WTC11 (cell line): ENCODE results near the gene PTPRN2. TPM values are rescaled to one million over a fixed set of nuclear protein-coding genes. Genes with fewer than 3 reads are reported as not detected.

Experiments used
- ATAC-seq: fragments of 200-7000 bp; cut with Tn5 transposase; 2 replicates; pipeline ENCODE4 v1.10.0; 2021; ENCODE audit warnings: mild to moderate bottlenecking, moderate library complexity
- CTCF ChIA-PET: fragments of 300-600 bp; sonication (Branson Sonifier 250); formaldehyde crosslinking; loops from one replicate; lab custom pipeline; 2021; ENCODE audit warnings: antibody characterized with exemption; lab: Charles Lee
- POLR2A ChIA-PET: fragments of 350-600 bp; sonication (Branson Sonifier 250); formaldehyde crosslinking; loops from one replicate; lab custom pipeline; 2021; ENCODE audit warnings: antibody characterized with exemption; lab: Charles Lee
- DNase-seq: peaks from one replicate; pipeline ENCODE4 v3.0.0; 2021; ENCODE audit warnings: low spot score
- H3K27ac Mint-ChIP-seq: 2 replicates; pipeline ENCODE4 v1.8.0; 2021; ENCODE audit warnings: mixed read lengths
- H3K27me3 Mint-ChIP-seq: 2 replicates; pipeline ENCODE4 v1.8.0; 2021; ENCODE audit warnings: low read depth, mild to moderate bottlenecking, moderate library complexity, mixed read lengths
- H3K36me3 Mint-ChIP-seq: 2 replicates; pipeline ENCODE4 v1.8.0; 2021; ENCODE audit warnings: mixed read lengths
- H3K4me1 Mint-ChIP-seq: 2 replicates; pipeline ENCODE4 v1.8.0; 2022; ENCODE audit warnings: mixed read lengths
- H3K4me3 Mint-ChIP-seq: 2 replicates; pipeline ENCODE4 v1.8.0; 2021; ENCODE audit warnings: mild to moderate bottlenecking, moderate library complexity, mixed read lengths
- H3K9me3 Mint-ChIP-seq: 2 replicates; pipeline ENCODE4 v1.8.0; 2021; ENCODE audit warnings: mixed read lengths
- CDX4 ChIP-seq: fragments of 250-450 bp; sonication (Bioruptor Pico); IDR thresholded peaks from 2 replicates; pipeline ENCODE4 v1.9.0; 2021; ENCODE audit warnings: moderate library complexity, mild to moderate bottlenecking, inconsistent platforms, borderline replicate concordance
- CREB1 ChIP-seq: sonication (generic); formaldehyde crosslinking; IDR thresholded peaks from 2 replicates; pipeline ENCODE4 v1.8.0; 2023; ENCODE audit warnings: mild to moderate bottlenecking, missing genetic modification reagents
- KAT7 ChIP-seq: sonication (generic); formaldehyde crosslinking; IDR thresholded peaks from 2 replicates; pipeline ENCODE4 v1.8.1; 2023; ENCODE audit warnings: missing genetic modification reagents, mild to moderate bottlenecking, borderline replicate concordance
- OVOL2 ChIP-seq: fragments of 250-450 bp; sonication (Bioruptor Pico); IDR thresholded peaks from 2 replicates; pipeline ENCODE4 v1.9.0; 2021; ENCODE audit warnings: mild to moderate bottlenecking, borderline replicate concordance
- SMAD4 ChIP-seq: sonication (generic); formaldehyde crosslinking; IDR thresholded peaks from 2 replicates; pipeline ENCODE4 v1.8.0; 2022; ENCODE audit warnings: mild to moderate bottlenecking, missing genetic modification reagents
- STAT6 ChIP-seq: sonication (generic); formaldehyde crosslinking; conservative IDR thresholded peaks from 2 replicates; pipeline ENCODE4 v1.8.1; 2023; ENCODE audit warnings: mild to moderate bottlenecking, low read depth, missing genetic modification reagents, moderate library complexity
- TEAD1 ChIP-seq: sonication (generic); formaldehyde crosslinking; IDR thresholded peaks from 2 replicates; pipeline ENCODE4 v1.8.0; 2022; ENCODE audit warnings: mild to moderate bottlenecking, missing genetic modification reagents
- ZBTB21 ChIP-seq: sonication (generic); formaldehyde crosslinking; IDR thresholded peaks from 2 replicates; pipeline ENCODE4 v1.8.1; 2023; ENCODE audit warnings: mild to moderate bottlenecking, missing genetic modification reagents, borderline replicate concordance
- ZNF121 ChIP-seq: sonication (generic); formaldehyde crosslinking; IDR thresholded peaks from 2 replicates; pipeline ENCODE4 v1.8.0; 2023; ENCODE audit warnings: missing genetic modification reagents
- ZNF219 ChIP-seq: sonication (generic); formaldehyde crosslinking; IDR thresholded peaks from 2 replicates; pipeline ENCODE4 v1.8.0; 2023; ENCODE audit warnings: missing genetic modification reagents, mild to moderate bottlenecking, borderline replicate concordance
- ZNF317 ChIP-seq: sonication (generic); formaldehyde crosslinking; IDR thresholded peaks from 2 replicates; pipeline ENCODE4 v1.8.1; 2023; ENCODE audit warnings: low read depth, mild to moderate bottlenecking, moderate library complexity, missing genetic modification reagents, borderline replicate concordance
- total RNA-seq: library from RNA; stranded (reverse); gene quantifications from 3 replicates; pipeline ENCODE4 v1.2.3, GENCODE V29; 2021
- TF ChIP-seq, protein P1 (sequence below): sonication (generic); formaldehyde crosslinking; IDR thresholded peaks from 2 replicates; pipeline ENCODE4 v1.8.0; 2022; ENCODE audit warnings: mild to moderate bottlenecking, missing genetic modification reagents
- TF ChIP-seq, protein P2 (sequence below): fragments of 250-450 bp; sonication (Bioruptor Pico); IDR thresholded peaks from 2 replicates; pipeline ENCODE4 v1.9.0; 2021; ENCODE audit warnings: mild to moderate bottlenecking, borderline replicate concordance
- TF ChIP-seq, protein P3 (sequence below): sonication (generic); formaldehyde crosslinking; IDR thresholded peaks from 2 replicates; pipeline ENCODE4 v1.8.0; 2023; ENCODE audit warnings: missing genetic modification reagents
- TF ChIP-seq, protein P4 (sequence below): fragments of 250-450 bp; sonication (Bioruptor Pico); IDR thresholded peaks from 2 replicates; pipeline ENCODE4 v2.1.2; 2022; ENCODE audit warnings: mild to moderate bottlenecking, moderate library complexity

PTPRN2 gene
- total RNA-seq, 1 experiment from 2014 or later, result 4.7 TPM

GRCh38 chr7:158398750-158399149 lies 188.9 kb downstream of the PTPRN2 start (continued):
- TF ChIP-seq KAT7 (CRISPR knock-in tag), result no peak

DNA sequence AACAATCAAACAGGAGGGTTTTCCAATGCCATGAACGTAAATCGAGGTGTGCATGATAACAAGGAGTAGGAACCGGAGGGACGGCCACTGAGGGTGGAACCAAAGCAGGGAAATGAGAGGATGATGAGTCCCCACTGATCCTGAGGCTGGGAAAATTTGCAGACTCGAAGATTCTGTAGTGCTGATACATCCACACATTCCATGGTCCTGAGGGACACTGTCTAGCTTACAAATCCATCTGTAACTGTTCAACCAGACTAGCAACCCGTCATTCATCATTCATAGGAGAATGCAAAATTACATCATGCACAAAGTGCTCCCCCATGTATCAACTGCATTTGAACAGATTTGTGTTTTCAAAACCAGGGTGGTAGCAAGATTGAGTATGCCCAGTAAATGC lies 189.7 kb downstream of the PTPRN2 start:
- no peak overlapping the region for H3K27ac Mint-ChIP-seq
- TF ChIP-seq, protein P1, sequence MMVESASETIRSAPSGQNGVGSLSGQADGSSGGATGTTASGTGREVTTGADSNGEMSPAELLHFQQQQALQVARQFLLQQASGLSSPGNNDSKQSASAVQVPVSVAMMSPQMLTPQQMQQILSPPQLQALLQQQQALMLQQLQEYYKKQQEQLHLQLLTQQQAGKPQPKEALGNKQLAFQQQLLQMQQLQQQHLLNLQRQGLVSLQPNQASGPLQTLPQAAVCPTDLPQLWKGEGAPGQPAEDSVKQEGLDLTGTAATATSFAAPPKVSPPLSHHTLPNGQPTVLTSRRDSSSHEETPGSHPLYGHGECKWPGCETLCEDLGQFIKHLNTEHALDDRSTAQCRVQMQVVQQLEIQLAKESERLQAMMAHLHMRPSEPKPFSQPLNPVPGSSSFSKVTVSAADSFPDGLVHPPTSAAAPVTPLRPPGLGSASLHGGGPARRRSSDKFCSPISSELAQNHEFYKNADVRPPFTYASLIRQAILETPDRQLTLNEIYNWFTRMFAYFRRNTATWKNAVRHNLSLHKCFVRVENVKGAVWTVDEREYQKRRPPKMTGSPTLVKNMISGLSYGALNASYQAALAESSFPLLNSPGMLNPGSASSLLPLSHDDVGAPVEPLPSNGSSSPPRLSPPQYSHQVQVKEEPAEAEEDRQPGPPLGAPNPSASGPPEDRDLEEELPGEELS (CRISPR knock-in tag), result no peak
- TF ChIP-seq, all 79 proteins: peak for 0
- Mint-ChIP-seq H3K27me3 (no peaks in the 10 kb centered on the region), H3K9me3 (peaks cover 14% of the 10 kb centered on the region), H3K4me3 (no peak overlapping the region), H3K4me1 (peaks cover 34% of the 10 kb centered on the region), H3K36me3 (peaks cover 7% of the 10 kb centered on the region)
- POLR2A ChIA-PET, result no interaction called here
- ATAC-seq (no peak), DNase-seq (no peak)
- CTCF ChIA-PET, result interaction anchor here (1.4 to 2.6 kb wide), 2 partner anchors 16 to 924 kb away, joined by 3 to 13 read pairs; no protein-coding TSS in a partner anchor

GRCh38 chr7:158396982-158397862 lies 190.4 kb downstream of the PTPRN2 start:
- ATAC-seq (no peak), DNase-seq (no peak)
- ChIA-PET POLR2A (no interaction called here), CTCF (interaction anchor here (0.6 to 2.6 kb wide), 7 partner anchors 12 to 201 kb away, joined by 3 to 13 read pairs (median 3); no protein-coding TSS in a partner anchor)
- no peak overlapping the region for H3K4me3 Mint-ChIP-seq
- H3K27me3 Mint-ChIP-seq, result no peaks in the 10 kb centered on the region
- H3K4me1 Mint-ChIP-seq, result peaks cover 34% of the 10 kb centered on the region
- H3K9me3 Mint-ChIP-seq, result peaks cover 14% of the 10 kb centered on the region
- peaks cover 7% of the 10 kb centered on the region for H3K36me3 Mint-ChIP-seq
- no peak for TF ChIP-seq CDX4 (CRISPR knock-in tag)
- TF ChIP-seq ZNF121 (CRISPR knock-in tag), result no peak
- TF ChIP-seq, protein P2, sequence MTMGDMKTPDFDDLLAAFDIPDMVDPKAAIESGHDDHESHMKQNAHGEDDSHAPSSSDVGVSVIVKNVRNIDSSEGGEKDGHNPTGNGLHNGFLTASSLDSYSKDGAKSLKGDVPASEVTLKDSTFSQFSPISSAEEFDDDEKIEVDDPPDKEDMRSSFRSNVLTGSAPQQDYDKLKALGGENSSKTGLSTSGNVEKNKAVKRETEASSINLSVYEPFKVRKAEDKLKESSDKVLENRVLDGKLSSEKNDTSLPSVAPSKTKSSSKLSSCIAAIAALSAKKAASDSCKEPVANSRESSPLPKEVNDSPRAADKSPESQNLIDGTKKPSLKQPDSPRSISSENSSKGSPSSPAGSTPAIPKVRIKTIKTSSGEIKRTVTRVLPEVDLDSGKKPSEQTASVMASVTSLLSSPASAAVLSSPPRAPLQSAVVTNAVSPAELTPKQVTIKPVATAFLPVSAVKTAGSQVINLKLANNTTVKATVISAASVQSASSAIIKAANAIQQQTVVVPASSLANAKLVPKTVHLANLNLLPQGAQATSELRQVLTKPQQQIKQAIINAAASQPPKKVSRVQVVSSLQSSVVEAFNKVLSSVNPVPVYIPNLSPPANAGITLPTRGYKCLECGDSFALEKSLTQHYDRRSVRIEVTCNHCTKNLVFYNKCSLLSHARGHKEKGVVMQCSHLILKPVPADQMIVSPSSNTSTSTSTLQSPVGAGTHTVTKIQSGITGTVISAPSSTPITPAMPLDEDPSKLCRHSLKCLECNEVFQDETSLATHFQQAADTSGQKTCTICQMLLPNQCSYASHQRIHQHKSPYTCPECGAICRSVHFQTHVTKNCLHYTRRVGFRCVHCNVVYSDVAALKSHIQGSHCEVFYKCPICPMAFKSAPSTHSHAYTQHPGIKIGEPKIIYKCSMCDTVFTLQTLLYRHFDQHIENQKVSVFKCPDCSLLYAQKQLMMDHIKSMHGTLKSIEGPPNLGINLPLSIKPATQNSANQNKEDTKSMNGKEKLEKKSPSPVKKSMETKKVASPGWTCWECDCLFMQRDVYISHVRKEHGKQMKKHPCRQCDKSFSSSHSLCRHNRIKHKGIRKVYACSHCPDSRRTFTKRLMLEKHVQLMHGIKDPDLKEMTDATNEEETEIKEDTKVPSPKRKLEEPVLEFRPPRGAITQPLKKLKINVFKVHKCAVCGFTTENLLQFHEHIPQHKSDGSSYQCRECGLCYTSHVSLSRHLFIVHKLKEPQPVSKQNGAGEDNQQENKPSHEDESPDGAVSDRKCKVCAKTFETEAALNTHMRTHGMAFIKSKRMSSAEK, result no peak
- no peak for TF ChIP-seq TEAD1
- no peak for TF ChIP-seq SMAD4 (CRISPR knock-in tag)
- TF ChIP-seq OVOL2 (CRISPR knock-in tag), result no peak
- TF ChIP-seq CREB1 (CRISPR knock-in tag), result no peak
- TF ChIP-seq ZNF219 (CRISPR knock-in tag), result no peak
- no peak for TF ChIP-seq ZNF317 (CRISPR knock-in tag)
- TF ChIP-seq, protein P3, sequence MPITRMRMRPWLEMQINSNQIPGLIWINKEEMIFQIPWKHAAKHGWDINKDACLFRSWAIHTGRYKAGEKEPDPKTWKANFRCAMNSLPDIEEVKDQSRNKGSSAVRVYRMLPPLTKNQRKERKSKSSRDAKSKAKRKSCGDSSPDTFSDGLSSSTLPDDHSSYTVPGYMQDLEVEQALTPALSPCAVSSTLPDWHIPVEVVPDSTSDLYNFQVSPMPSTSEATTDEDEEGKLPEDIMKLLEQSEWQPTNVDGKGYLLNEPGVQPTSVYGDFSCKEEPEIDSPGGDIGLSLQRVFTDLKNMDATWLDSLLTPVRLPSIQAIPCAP, result no peak
- TF ChIP-seq STAT6, result no peak
- no peak for TF ChIP-seq ZBTB21 (CRISPR knock-in tag)
- TF ChIP-seq, protein P4, sequence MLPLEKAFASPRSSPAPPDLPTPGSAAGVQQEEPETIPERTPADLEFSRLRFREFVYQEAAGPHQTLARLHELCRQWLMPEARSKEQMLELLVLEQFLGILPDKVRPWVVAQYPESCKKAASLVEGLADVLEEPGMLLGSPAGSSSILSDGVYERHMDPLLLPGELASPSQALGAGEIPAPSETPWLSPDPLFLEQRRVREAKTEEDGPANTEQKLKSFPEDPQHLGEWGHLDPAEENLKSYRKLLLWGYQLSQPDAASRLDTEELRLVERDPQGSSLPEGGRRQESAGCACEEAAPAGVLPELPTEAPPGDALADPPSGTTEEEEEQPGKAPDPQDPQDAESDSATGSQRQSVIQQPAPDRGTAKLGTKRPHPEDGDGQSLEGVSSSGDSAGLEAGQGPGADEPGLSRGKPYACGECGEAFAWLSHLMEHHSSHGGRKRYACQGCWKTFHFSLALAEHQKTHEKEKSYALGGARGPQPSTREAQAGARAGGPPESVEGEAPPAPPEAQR (CRISPR knock-in tag), result no peak
- H3K27ac Mint-ChIP-seq, result peak overlapping the region; percentile 42; the same call in 1 of the 2 replicates
